GM18511 (cell line): Measurements from ENCODE around the gene FMO4.
A peak's percentile ranks its signal among the peaks of the same experiment; 100 is the strongest.
"Not testable (repeated sequence)": the region's sequence is repeated elsewhere in the genome, so short reads cannot be mapped to it uniquely, and the experiment has no call there.

Experiments used
- ATAC-seq: cut with Tn5 transposase; IDR thresholded peaks from one replicate; pipeline ENCODE4 v1.9.1; 2021; ENCODE audit warnings: mild to moderate bottlenecking, moderate library complexity; ENCODE audit not compliant: unreplicated experiment

The FMO4 gene, protein sequence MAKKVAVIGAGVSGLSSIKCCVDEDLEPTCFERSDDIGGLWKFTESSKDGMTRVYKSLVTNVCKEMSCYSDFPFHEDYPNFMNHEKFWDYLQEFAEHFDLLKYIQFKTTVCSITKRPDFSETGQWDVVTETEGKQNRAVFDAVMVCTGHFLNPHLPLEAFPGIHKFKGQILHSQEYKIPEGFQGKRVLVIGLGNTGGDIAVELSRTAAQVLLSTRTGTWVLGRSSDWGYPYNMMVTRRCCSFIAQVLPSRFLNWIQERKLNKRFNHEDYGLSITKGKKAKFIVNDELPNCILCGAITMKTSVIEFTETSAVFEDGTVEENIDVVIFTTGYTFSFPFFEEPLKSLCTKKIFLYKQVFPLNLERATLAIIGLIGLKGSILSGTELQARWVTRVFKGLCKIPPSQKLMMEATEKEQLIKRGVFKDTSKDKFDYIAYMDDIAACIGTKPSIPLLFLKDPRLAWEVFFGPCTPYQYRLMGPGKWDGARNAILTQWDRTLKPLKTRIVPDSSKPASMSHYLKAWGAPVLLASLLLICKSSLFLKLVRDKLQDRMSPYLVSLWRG

GRCh38 chr1:171313835-171314320 lies at the start of gene FMO4:
Gene FMO4 (plus strand): TSS chr1:171314183. CDS start chr1:171319826, 5,643 bp downstream.
- ATAC-seq = peak; percentile 99

DNA sequence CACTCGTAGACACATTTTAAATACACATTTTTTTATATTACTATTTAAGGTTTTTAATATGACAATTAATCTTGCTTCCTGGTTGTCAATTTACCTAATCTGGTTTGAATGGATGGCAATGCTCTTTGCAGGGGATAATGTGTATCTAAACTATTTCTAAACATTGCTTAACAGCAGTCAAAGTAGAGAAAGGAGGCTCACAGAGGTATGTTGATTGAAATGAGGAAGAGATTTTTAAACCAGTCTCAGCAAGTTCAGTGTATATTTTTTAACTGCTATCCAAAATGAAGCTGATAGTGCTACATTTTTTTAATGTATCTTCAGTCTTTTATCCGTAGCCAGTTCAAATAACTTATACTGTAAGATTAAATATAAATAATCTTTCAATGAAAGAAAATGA lies 48.3 kb upstream of the FMO4 start:
- ATAC-seq = no peak

DNA sequence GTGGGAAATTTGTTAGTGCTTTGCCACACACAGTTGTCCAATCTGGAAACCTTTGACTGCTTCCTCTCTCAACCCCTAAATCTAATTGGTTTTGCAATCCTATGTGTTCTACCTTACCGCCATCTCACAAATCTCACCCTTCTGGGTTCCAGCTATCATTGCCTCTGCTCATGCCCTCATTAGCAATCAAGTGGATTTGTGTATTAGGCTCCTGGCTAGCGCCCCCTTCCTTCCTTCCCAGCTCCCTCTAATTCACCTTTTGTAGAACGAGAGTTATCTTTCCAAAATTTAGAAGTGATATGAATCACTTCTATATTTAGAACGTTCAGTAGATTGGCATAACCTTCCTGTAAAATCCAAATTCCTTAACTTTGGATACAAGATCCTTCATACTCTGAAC lies 47.1 kb upstream of the FMO4 start:
- ATAC-seq = no peak

DNA sequence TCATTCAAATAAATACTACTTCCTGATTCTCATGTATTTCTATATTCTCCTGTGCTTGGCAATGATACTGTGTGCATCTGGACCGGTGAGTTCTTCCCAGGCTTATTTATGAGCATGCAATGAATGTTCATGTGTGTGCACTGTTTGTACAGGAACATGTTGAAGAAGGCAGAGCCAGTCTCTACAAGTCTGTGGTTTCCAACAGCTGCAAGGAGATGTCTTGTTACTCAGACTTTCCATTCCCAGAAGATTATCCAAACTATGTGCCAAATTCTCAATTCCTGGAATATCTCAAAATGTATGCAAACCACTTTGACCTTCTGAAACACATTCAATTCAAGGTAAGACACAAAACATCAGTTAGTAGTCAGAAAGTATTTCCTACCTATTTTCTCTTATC lies 46.6 kb upstream of the FMO4 start:
- ATAC-seq = no peak

- ATAC-seq = no peak
These were observed 43.2 kb upstream of the FMO4 start for GRCh38 chr1:171270806-171271205.

GRCh38 chr1:171277534-171277933 lies 36.4 kb upstream of the FMO4 start:
- ATAC-seq = no peak

DNA sequence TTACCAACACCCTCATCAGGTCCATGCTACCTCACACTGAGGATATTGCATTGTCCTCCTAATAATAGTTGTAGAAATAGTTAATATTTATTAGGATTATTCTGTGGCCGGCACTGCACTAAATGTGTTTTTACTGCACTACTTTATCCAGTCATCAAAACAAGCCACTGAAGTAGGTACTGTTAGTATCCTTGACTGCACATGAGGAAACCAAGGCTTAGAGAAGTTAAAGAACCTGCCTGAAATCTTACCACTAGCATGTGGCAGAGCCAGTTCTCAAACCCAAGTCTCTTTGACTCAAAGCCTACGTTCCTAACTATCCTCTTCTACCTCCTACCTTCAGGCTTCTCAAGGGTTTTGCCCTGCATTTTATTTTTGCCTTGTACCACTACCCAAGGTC lies 34.7 kb upstream of the FMO4 start:
- ATAC-seq = no peak

DNA sequence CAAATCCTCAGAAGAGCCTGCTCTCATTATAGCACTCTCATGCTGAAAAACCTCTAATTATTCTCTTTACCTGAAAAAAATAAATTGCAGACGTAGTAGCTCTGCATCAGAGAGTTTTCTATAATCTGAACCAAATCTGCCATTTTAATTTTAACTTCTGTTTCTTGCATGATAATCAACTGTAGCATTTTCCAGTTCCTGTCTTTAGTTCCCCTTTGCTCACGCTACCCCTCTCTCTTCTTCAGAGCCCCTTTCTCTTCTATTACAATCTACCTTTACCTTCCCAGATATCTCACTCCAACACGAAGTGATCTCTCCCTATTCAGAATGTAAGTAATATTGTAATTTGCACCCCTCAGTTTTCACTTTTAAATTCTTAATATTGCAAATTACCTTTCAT lies 34.3 kb upstream of the FMO4 start:
- ATAC-seq = no peak

GRCh38 chr1:171280599-171280998 lies 33.4 kb upstream of the FMO4 start:
- ATAC-seq = no peak

DNA sequence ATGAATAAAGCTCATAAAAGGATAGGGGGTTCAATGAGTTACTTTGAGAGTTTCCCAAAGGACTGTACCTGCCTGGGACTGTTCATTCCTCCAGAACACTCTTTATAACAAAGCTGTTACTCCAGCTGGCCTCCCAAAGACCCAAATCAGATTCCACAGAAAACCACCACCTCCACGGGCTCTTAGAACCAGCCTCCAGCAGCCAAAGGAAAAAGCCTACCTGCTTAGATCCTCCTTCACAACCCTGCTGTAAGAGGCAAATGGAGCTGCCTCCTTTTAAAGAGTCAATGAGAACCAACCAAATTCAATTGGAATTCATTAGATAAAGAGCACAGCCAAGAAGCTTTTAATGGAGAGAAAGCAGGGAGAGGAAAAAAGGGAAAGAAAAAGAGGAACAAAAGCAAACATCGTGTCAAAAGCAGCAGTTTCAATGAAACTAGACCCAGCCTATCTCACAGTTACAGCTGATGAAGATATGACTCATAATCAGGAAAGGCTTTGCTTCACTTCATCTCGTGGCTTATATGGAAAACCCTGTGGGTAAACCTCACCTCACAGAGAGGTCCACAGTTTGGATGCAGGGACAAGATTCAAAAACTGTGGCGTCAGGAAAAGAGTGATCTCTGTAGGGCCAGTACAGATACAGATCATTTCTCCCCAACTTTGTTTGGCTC lies 27.8 kb upstream of the FMO4 start:
- peak; percentile 78 for ATAC-seq

- ATAC-seq = no peak
These were observed 23.4 kb upstream of the FMO4 start for GRCh38 chr1:171290621-171291020.

- ATAC-seq = no peak
These were observed 21.2 kb upstream of the FMO4 start for GRCh38 chr1:171292799-171293198.

- ATAC-seq = not testable (repeated sequence)
These were observed 18.6 kb upstream of the FMO4 start for GRCh38 chr1:171295383-171295782.

DNA sequence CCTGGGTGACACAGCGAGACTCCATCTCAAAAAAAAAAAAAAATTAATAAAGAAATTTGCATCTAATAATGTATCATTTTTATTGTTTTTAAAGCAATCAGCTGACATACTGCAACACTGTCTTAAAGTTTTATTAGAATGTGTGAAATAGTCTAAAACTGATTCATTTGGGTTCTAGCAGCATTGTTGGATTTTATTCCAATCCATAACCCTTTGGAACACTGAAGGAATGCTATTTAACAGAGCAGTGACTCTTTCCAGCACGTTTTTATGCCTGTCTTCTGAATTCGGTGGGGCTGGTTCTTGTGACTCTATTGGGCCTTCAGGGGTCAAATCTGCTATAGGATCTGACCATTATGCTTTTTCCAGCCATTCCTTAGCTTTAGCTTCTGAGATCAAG lies 18.2 kb upstream of the FMO4 start:
- no peak for ATAC-seq

DNA sequence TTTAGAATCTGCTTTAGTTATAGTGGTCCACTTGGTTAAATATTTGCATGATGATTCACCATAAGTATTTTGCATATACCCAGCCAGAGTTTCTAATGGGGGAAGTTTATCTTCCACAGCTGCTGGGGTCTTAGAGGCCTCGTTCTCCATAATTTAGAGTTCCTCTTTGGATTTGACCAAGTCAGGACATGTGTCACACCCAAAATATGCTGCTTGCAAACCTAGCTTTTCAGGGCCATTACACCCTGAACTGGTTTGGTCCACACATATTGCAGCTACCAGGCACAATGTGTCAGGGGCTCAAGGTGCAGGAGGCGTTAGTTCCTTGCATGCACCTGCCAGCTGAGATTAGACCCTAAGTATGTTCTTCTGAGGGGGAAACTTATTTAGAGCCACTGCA lies 17.1 kb upstream of the FMO4 start:
- no peak for ATAC-seq

DNA sequence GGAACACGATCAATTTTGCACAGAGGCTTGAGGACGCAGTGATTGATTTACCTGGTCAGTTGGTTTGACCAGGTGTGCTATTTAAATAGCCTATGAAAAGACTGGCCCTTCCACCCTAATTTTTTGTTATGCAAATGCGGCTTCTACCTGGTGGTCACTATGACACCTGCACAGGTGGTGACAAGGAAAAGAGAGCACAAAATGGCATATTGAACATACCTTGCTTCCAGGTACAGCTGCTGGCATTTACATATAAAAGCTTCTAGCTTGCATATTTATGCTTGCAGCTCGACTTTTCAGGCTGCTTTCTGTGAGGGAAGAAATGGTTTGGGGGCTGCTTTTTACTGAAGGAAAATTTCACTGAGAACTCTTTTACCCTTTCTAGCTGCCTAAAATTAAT lies 15.3 kb upstream of the FMO4 start:
- ATAC-seq = no peak

GRCh38 chr1:171299342-171299741 lies 14.6 kb upstream of the FMO4 start:
- ATAC-seq = no peak

GRCh38 chr1:171300401-171300800 lies 13.6 kb upstream of the FMO4 start:
- ATAC-seq = no peak

DNA sequence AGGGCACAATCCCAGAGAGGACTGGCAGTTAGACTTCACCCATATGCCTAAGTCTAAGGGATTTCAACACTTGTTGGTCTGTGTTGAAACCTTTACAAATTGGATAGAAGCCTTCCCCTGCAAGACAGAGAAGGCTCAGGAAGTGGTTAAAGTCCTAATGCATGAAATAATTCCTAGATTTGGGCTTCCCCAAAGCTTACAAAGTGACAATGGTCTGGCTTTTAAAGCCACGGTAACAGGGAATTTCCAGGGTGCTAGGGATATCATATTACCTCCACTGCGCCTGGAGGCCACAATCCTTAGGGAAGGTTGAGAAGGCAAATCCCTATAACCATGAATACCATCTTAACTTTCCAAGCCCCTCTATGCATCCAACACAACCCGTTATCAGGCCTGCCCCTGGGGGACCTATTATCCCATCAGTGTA lies 3.3 kb upstream of the FMO4 start:
- no peak for ATAC-seq

DNA sequence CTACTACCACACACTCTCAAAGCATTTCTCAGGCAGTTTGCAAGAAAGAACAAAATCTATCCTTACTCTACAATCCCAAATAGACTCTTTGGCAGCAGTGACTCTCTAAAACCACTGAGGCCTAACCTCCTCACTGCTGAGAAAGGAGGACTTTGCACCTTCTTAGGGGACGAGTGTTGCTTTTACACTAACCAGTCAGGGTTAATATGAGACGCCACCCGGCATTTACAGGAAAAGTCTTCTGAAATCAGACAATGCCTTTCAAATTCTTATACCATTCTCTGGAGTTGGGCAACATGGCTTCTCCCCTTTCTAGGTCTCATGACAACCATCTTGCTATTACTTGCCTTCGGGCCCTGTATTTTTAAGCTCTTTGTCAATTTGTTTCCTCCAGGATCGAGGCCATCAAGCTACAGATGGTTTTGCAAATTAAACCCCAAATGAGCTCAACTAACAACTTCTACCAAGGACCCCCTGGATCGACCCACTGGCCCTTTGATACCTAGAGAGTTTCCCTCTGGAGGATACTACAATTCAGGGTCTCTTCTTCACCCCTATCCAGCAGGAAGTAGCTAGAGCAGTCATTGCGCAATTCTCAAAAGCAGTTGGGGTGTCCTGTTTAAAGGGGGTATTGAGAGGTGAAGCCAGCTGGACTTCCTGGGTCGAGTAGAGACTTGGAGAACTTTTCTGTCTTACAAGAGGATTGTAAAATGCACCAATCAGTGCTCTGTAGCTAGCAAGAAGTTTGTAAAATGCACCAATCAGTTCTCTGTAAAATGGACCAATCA lies 2.0 kb upstream of the FMO4 start:
- no peak for ATAC-seq

DNA sequence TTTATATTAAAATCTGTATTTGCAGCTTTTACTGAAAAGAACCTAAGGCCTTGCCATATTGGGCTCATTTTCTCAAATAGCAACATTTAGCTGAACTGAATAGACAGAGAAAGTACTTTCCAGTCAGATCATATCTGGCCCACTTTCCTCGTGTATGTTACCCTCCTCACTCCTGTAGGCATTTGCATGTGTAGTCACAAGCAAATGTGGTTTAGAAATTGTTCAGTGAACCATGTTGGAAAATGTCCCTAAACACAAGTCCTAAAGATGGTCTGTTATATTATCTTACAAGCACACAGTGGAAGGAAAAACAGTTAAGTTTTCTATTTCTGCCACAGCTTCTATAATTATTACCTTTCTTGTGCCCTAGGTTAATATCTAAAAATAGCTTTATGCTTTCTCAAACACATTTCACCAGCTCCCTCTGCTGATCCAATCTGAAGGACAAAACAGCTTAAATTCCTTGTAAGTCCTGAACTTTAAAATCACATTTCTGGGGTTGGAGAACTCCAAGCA lies 606 bp upstream of the FMO4 start:
- ATAC-seq = peak; percentile 73
